SU-DHL-6 (cell line): ENCODE data around the gene SERAC1.

Experiments
- CTCF ChIP-seq: fragments of 200-600 bp; sonication (generic); IDR thresholded peaks from one replicate; pipeline ENCODE4 v1.5.1; 2017; ENCODE audit warnings: antibody characterized with exemption, mild to moderate bottlenecking, low read length, moderate library complexity; ENCODE audit not compliant: insufficient read depth, poor library complexity, severe bottlenecking
- EZH2phosphoT487 ChIP-seq: fragments of 200-600 bp; sonication (generic), shearing (Covaris generic); conservative IDR thresholded peaks from 2 replicates; pipeline ENCODE4 v1.6.1; 2018; ENCODE audit warnings: mild to moderate bottlenecking, antibody characterized with exemption, low read length, moderate library complexity, mixed read lengths

GRCh38 chr6:158184608-158185007 lies 16.5 kb upstream of the SERAC1 start:
- TF ChIP-seq EZH2phosphoT487: no peak
- TF ChIP-seq CTCF: no peak
